GM12865 (cell line): ENCODE measurements around the gene CFAP53.
A peak's percentile ranks its signal among the peaks of the same experiment; 100 is the strongest.

Source experiments
- DNase-seq: peaks from one replicate; pipeline ENCODE4 v3.0.0; 2010; ENCODE audit warnings: low read depth
- H3K4me3 ChIP-seq: 2 replicates; pipeline ENCODE4 v1.5.1; 2011; ENCODE audit warnings: mild to moderate bottlenecking, low read depth, low read length, control low read depth
- TF ChIP-seq, protein P1 (sequence below): IDR thresholded peaks from 2 replicates; pipeline ENCODE4 v1.5.1; 2011; ENCODE audit warnings: low read length, control low read depth, low read depth, inconsistent platforms; ENCODE audit not compliant: insufficient read depth; ENCODE audit errors: missing control alignments

The CFAP53 gene

DNA sequence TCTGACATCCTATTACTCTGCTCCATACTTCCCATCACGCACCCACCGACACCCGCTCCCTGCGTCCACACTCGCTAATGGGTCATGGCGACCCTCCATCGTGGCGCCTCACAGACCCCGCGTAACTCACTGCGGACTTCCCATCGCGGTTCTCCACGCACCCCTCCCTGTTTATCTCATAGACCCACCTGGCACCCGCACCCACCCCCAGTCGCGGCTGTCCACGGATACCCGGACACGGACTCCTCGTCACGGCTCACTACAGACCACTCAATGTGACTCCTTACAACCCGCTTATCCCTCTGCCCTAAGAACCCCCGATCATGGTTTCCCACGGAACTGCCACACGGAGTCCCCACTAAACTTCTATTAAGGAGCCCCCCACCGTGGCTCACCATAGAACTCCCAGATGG is 20.7 kb upstream of the CFAP53 start:
- peak overlapping the region; percentile 89 for H3K4me3 ChIP-seq
- no peak for DNase-seq
- TF ChIP-seq, protein P1, sequence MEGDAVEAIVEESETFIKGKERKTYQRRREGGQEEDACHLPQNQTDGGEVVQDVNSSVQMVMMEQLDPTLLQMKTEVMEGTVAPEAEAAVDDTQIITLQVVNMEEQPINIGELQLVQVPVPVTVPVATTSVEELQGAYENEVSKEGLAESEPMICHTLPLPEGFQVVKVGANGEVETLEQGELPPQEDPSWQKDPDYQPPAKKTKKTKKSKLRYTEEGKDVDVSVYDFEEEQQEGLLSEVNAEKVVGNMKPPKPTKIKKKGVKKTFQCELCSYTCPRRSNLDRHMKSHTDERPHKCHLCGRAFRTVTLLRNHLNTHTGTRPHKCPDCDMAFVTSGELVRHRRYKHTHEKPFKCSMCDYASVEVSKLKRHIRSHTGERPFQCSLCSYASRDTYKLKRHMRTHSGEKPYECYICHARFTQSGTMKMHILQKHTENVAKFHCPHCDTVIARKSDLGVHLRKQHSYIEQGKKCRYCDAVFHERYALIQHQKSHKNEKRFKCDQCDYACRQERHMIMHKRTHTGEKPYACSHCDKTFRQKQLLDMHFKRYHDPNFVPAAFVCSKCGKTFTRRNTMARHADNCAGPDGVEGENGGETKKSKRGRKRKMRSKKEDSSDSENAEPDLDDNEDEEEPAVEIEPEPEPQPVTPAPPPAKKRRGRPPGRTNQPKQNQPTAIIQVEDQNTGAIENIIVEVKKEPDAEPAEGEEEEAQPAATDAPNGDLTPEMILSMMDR, result no peak

DNA sequence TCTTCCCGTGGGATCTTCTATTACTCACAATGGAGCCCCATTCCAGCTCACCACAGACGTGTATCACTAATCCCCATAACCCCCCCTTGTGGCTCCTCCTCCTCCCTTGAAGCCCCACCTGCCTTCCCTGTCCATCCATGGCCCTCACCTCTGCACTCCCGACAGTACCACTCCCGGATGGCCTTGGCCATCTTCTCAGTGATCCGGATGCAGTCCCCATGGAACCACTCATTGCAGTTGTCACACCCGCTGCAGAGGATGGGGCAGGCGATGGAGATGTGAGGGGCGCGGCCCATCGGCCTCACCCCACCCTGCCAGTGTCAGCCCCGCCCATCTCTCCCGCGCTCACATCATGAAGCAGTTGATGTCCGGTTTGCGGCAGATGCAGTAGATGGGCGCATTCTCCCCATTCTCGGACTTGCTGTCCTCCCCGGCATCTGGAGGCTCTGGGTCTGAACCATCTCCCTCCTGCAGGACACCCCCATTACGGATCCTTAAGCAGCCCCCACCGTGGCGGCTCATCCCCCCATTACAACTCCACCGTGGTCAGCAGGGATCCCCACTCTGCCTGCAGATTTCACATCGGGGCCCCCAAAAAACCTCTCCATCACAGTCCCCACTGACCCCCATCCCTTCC is 20.2 kb upstream of the CFAP53 start:
- peak overlapping the region; percentile 89 for H3K4me3 ChIP-seq
- peak; percentile 77 for DNase-seq
- TF ChIP-seq, protein P1, result no peak

DNA sequence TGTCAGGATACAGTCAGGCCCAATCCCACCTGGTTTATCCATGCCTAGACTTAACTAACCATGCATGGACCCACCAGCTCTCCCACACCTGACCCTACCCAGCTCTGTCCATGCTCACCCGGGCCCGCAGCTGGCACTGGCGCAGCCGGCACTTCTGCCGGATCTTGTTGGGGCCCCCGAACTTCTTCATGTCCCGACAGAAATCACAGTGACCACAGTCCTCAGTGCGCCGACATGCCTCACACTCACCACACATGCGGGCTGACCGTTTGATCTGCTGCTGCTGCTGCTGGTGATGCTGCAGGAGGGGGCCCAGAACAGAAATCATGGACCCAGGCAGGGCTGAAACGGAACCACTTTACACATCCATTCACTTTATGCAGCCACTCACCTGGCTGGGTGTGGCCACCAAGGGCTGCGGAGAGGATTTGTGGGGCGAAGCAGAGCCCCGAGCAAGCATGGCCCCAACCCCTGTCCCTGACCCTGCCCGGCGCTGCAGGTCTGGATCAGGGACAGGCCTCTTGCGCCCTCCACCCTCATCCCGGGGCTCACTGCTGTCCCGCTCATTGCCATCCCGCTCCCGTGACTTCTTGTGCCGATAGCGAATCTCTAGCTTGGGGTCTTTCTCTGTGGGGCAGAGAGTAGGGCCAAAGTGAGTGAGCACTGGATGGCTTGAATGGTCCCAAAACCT is 19.5 kb upstream of the CFAP53 start:
- H3K4me3 ChIP-seq, result peak overlapping the region; percentile 89
- TF ChIP-seq, protein P1, result no peak
- no peak for DNase-seq

DNA sequence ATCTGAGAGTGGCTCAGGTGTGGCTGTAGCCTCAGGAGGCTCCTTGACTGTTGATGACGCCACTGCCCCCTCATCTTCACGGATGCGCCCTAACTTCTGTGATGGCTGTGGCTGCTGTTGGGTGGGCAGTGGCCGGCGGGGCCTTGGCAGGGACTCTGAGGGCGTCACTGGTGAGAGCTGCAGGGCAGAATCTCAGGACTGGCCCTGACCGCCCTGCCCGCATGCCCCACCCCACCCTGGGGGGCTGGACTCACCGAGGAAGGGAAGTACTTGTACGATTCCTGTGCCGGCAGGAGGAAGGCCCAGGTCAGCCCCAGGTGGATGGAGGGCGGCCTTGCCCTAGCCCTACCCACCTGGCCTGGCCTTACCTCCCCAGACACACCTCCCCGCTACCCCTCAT is 18.8 kb upstream of the CFAP53 start:
- TF ChIP-seq, protein P1, result no peak
- no peak overlapping the region for H3K4me3 ChIP-seq
- no peak for DNase-seq

DNA sequence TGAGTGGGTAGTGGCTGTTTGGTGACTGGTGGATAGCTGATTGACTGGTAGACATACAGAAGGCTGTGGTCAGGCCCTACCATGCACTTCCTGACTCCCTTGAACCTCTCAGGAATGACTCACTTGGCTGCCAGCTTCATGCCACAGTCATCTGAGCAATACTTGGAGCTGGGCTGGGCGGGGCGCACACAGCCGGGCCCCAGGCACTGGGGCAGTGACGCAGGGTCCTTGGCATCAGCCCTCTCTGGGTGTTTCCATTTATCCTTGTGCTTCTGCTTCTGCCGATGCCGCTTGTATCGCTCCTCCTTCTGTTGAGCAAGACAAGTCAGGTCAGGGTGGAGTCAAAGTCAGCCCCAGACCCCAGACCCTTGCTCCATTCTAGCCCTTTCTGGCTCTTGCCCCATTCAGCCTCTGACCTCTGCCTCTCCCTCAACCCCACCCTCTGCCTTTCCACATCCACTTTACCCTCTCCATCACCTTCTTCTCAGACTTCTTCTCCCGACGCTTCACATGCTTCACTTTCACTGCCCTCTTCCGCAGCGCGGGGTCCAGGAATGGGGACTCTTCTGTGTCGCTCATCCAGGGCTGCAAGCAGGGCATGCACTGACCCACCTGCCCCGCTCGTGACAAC is 18.1 kb upstream of the CFAP53 start:
- no peak for DNase-seq
- TF ChIP-seq, protein P1, result no peak
- H3K4me3 ChIP-seq, result no peak overlapping the region

DNA sequence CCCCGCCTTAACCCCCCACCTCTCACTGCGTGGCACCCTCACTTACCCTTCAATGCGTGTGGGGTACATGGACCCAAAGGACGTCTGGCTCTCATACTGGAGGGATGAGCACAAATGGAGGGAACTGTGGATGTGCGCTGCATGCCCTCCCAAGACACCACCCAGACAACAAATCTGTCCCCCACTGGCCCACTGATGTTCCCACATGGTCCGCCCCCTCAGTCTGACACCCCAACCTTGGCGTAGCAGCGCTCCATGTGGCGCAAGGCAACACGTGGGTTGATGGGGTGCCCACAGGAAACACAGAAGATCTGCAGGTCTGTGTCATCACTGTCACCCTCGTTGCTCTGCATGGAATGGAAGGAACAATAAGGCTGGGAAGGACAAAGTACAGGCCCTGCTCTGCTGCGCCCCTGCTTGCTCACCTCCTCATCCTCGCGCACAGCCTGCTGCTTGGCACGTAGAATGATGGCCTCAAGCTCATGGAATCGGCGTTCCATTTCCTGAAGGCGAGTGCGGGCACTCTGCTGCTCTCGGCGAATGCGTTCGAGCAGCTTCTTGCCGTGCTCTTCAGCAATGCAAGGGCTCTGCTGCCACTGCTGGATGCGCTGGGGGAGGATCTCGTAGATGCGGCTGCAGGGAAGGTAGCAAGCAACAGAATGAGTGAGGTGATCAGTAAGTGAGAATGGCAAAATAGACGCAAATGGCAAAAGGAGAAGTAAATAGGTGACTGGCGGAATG is 17.3 kb upstream of the CFAP53 start:
- no peak overlapping the region for H3K4me3 ChIP-seq
- TF ChIP-seq, protein P1, result no peak
- DNase-seq, result no peak
